ENCODE data around the gene ASPG.

DNA sequence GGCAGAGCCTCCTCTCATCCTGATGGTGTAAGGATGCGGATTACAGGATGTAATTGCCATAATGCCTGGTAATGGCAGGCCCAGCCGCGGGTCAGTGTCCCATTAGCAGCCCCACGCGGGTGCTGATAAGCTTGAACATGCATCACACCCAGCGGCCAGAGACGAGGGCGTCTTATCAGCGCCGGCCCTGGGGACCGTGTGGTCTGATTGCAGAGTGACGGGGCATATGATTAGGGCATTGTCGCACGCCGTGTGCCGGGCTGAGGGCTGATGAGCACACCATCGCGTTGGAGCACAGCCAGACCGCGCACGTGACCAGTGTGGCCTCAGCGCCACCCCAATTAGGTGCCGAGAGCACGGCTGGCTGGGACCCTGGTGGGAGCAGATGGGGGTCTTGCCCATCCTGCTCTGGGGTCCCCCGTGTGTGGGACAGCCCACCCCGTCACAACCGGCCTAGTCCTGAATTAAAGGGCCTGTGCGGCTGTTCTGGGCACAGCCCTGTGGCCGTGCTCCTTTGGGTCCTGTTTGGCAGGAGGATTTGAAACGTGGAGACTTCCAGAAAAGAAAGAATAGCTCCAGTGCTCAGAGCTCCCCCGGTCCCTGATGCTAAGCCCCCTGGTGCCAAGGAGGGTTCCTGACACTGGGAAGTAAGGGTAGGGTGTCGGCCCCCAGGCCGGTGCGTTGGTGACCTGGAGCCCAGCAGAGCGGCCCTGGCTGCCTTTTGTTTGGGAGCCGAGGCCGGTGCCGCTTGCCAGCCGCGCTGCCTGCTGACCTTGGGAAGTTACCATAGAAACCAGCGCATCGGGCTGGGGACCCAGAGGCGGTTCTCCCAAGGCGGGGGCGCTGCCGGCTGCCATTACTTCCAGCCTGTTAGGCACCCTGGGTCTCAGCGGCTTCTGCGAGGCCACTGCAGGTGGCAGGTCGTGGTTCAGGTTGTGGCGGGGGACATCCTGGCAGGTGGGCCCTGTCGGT is 73.6 kb downstream of the ASPG start:
- TF ChIP-seq, protein P1, sequence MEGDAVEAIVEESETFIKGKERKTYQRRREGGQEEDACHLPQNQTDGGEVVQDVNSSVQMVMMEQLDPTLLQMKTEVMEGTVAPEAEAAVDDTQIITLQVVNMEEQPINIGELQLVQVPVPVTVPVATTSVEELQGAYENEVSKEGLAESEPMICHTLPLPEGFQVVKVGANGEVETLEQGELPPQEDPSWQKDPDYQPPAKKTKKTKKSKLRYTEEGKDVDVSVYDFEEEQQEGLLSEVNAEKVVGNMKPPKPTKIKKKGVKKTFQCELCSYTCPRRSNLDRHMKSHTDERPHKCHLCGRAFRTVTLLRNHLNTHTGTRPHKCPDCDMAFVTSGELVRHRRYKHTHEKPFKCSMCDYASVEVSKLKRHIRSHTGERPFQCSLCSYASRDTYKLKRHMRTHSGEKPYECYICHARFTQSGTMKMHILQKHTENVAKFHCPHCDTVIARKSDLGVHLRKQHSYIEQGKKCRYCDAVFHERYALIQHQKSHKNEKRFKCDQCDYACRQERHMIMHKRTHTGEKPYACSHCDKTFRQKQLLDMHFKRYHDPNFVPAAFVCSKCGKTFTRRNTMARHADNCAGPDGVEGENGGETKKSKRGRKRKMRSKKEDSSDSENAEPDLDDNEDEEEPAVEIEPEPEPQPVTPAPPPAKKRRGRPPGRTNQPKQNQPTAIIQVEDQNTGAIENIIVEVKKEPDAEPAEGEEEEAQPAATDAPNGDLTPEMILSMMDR (IDR thresholded peaks at IDR 0.05; ENCODE audit: poor library complexity) = no peak
- no peak for TF ChIP-seq EZH2 (IDR thresholded peaks at IDR 0.05; ENCODE audit: borderline replicate concordance)

All from hepatocyte (in vitro differentiated cells).